B cell (primary cell): ENCODE results near the gene PRSS33. TPM values are rescaled to one million over a fixed set of nuclear protein-coding genes. Genes with fewer than 3 reads are reported as not detected.

ENCODE experiments used
- ATAC-seq: fragments of 200-7000 bp; cut with Tn5 transposase; one replicate; pipeline ENCODE4 v1.10.0; 2021; ENCODE audit warnings: low read depth, mild to moderate bottlenecking, moderate number of reproducible peaks, moderate library complexity
- CTCF ChIA-PET: fragments of 350-600 bp; sonication (Branson Sonifier 250); formaldehyde crosslinking; loops from one replicate; lab custom pipeline; 2021; ENCODE audit warnings: antibody characterized with exemption, inconsistent platforms; lab: Charles Lee
- POLR2A ChIA-PET: fragments of 350-600 bp; sonication (Branson Sonifier 250); formaldehyde crosslinking; loops from one replicate; lab custom pipeline; 2021; ENCODE audit warnings: antibody characterized with exemption; lab: Charles Lee
- DNase-seq: peaks from one replicate; pipeline ENCODE4 v3.0.0; 2013
- H2AFZ ChIP-seq: 2 replicates; pipeline ENCODE4 v1.6.1; 2012; ENCODE audit warnings: mild to moderate bottlenecking, low read depth, low read length; ENCODE audit not compliant: insufficient read depth, poor library complexity, severe bottlenecking
- H3K27ac ChIP-seq, 2 donors: 1 replicate in 1 of 2; 2 replicates in 1 of 2; pipeline ENCODE4 v1.5.1; 2012 to 2013; ENCODE audit warnings: low read length in 2 of 2, mild to moderate bottlenecking in 2 of 2, moderate library complexity in 1 of 2
- H3K27me3 ChIP-seq, 4 experiments: fragments of 200-600 bp in 1 of 4; sonication (generic) in 1 of 4; replicated peaks in 1 of 4; 1 replicate in 2 of 4; 2 replicates in 2 of 4; pipeline versions ENCODE4 v1.6.1 to v1.7.0; 2013 to 2016; ENCODE audit warnings: low read length in 3 of 4, mild to moderate bottlenecking in 2 of 4, mixed read lengths in 1 of 4, moderate library complexity in 1 of 4; ENCODE audit not compliant: insufficient read depth in 4 of 4, control insufficient read depth in 3 of 4; ENCODE audit errors: control extremely low read depth in 1 of 4
- H3K36me3 ChIP-seq, 2 experiments: replicated peaks in 1 of 2; 1 replicate in 1 of 2; 2 replicates in 1 of 2; pipeline versions ENCODE4 v1.6.1 to v1.7.1; 2013; ENCODE audit warnings: low read length in 1 of 2; ENCODE audit not compliant: insufficient read depth in 2 of 2, control insufficient read depth in 1 of 2; ENCODE audit errors: control extremely low read depth in 1 of 2, extremely low read depth in 1 of 2
- H3K4me1 ChIP-seq, 2 donors: fragments of 200-600 bp in 1 of 2; sonication (generic) in 1 of 2; 1 replicate in 1 of 2; 2 replicates in 1 of 2; pipeline versions ENCODE4 v1.5.1 to v1.6.1; 2013 to 2017; ENCODE audit warnings: low read length in 2 of 2; ENCODE audit not compliant: control insufficient read depth in 2 of 2, insufficient read depth in 2 of 2
- H3K4me2 ChIP-seq: replicated peaks from 2 replicates; pipeline ENCODE3; 2012; ENCODE audit warnings: mild to moderate bottlenecking, low read depth, low read length; ENCODE audit not compliant: poor library complexity, severe bottlenecking
- H3K4me3 ChIP-seq, 5 experiments: fragments of 200-600 bp in 1 of 5; sonication (generic) in 1 of 5; 1 replicate in 3 of 5; 2 replicates in 2 of 5; pipeline versions ENCODE4 v1.5.1 to v1.7.0; 2011 to 2016; ENCODE audit warnings: low read length in 4 of 5, mild to moderate bottlenecking in 4 of 5, low read depth in 2 of 5, control low read depth in 1 of 5, moderate library complexity in 1 of 5; ENCODE audit not compliant: insufficient read depth in 1 of 5; ENCODE audit errors: control extremely low read depth in 1 of 5, extremely low read depth in 1 of 5
- H3K79me2 ChIP-seq: fragments of 200-600 bp; sonication (generic); one replicate; pipeline ENCODE4 v1.6.0; 2016; ENCODE audit warnings: low read length; ENCODE audit not compliant: control insufficient read depth, insufficient read depth
- H3K9ac ChIP-seq: fragments of 200-600 bp; sonication (generic); 2 replicates; pipeline ENCODE4 v1.6.1; 2017; ENCODE audit warnings: mild to moderate bottlenecking, low read length, moderate library complexity
- H3K9me3 ChIP-seq, 3 donors: one replicate each; pipeline versions ENCODE4 v1.6.1 to v1.7.1; 2013; ENCODE audit warnings: low read length in 2 of 3; ENCODE audit not compliant: control insufficient read depth in 2 of 3, insufficient read depth in 1 of 3; ENCODE audit errors: control extremely low read depth in 1 of 3
- H4K20me1 ChIP-seq: 2 replicates; pipeline ENCODE4 v1.6.0; 2012; ENCODE audit warnings: mild to moderate bottlenecking, low read length; ENCODE audit not compliant: insufficient read depth, control insufficient read depth, poor library complexity, severe bottlenecking
- H3K27ac Mint-ChIP-seq: one replicate; pipeline ENCODE4 v1.8.0; 2021; ENCODE audit warnings: mixed read lengths
- H3K27me3 Mint-ChIP-seq: one replicate; pipeline ENCODE4 v1.8.0; 2021; ENCODE audit warnings: mixed read lengths
- H3K4me1 Mint-ChIP-seq: one replicate; pipeline ENCODE4 v1.8.0; 2021; ENCODE audit warnings: mixed read lengths
- H3K4me3 Mint-ChIP-seq: one replicate; pipeline ENCODE4 v1.8.0; 2021; ENCODE audit warnings: mixed read lengths
- H3K9me3 Mint-ChIP-seq: one replicate; pipeline ENCODE4 v1.8.0; 2022; ENCODE audit warnings: mixed read lengths; ENCODE audit not compliant: insufficient read depth
- CTCF ChIP-seq: fragments of 200-600 bp; IDR thresholded peaks from one replicate; pipeline ENCODE4 v1.8.0; 2022; ENCODE audit warnings: antibody characterized with exemption, mild to moderate bottlenecking
- EZH2 ChIP-seq: IDR thresholded peaks from 2 replicates; pipeline ENCODE4 v1.6.1; 2012; ENCODE audit warnings: borderline replicate concordance, low read depth, mild to moderate bottlenecking, moderate library complexity, low read length; ENCODE audit not compliant: insufficient read depth, poor library complexity, severe bottlenecking
- WGBS: methylation state at CpG from one replicate; pipeline ENCODE4 v1.1.5; 2013; ENCODE audit warnings: missing lambda C conversion rate; ENCODE audit not compliant: insufficient coverage; 5-methylcytosine and 5-hydroxymethylcytosine counted together
- intact Hi-C: fragments of 100-400 bp; cut with micrococcal nuclease; formaldehyde crosslinking; loops from one replicate; pipeline ENCODE4 v1.10.0; 2022
- polyA plus RNA-seq: library from polyadenylated mRNA; depleted of rRNA; stranded (reverse); fragments of >200 nt; gene quantifications from 2 replicates; pipeline ENCODE4 v1.2.3, GENCODE V29; 2012
- total RNA-seq, 2 donors: library from RNA; stranded (reverse); fragments of 120-200 nt in 1 of 2; gene quantifications; 1 replicate in 1 of 2; 2 replicates in 1 of 2; pipeline versions ENCODE4 v1.2.3 to v1.2.4, GENCODE V29; 2013 to 2022

PRSS33 gene
- total and polyA plus RNA-seq, 2 donors (not counting 1 experiment from before 2014, with no cell fraction given) = not detected

GRCh38 chr16:2784358-2785100, 2.8 kb downstream of the PRSS33 start:
- Histone ChIP-seq H3K9me3 (peaks cover 0 to 6% (median 0%) of the 10 kb centered on the region in 3 donors), H3K27ac (no peak overlapping the region), H3K79me2 (no peaks in the 10 kb centered on the region), H3K27me3 (peaks cover 0 to 36% (median 7%) of the 10 kb centered on the region in 4 experiments), H3K4me2 (peak overlapping the region; percentile 89), H3K4me1 (peaks cover 7 to 17% of the 10 kb centered on the region in 2 donors), H2AFZ (peak overlapping the region; percentile 91), H3K9ac (peak overlapping the region; percentile 57), H3K4me3 (peak overlapping the region in 4 of 5 experiments; percentile 14 to 54 (median 46)), H3K36me3 (no peaks in the 10 kb centered on the region), H4K20me1 (no peaks in the 10 kb centered on the region)
- Mint-ChIP-seq H3K27me3 (peaks cover 13% of the 10 kb centered on the region), H3K4me3 (peak overlapping the region; percentile 85), H3K4me1 (peaks cover 9% of the 10 kb centered on the region), H3K27ac (no peak overlapping the region), H3K9me3 (no peaks in the 10 kb centered on the region)
- DNase-seq (peak; percentile 21), ATAC-seq (no peak)
- POLR2A ChIA-PET = no interaction called here
- TF ChIP-seq EZH2 (no peak), CTCF (no peak)
- CTCF ChIA-PET = no interaction called here
- intact Hi-C loops = no loop called here
- 66% methylated on average over 14 of the region's 15 CpGs for WGBS
